ENCODE measurements around the gene SPAM1.
"Not testable (repeated sequence)": the region's sequence is repeated elsewhere in the genome, so short reads cannot be mapped to it uniquely, and the experiment has no call there.

Gene SPAM1

DNA sequence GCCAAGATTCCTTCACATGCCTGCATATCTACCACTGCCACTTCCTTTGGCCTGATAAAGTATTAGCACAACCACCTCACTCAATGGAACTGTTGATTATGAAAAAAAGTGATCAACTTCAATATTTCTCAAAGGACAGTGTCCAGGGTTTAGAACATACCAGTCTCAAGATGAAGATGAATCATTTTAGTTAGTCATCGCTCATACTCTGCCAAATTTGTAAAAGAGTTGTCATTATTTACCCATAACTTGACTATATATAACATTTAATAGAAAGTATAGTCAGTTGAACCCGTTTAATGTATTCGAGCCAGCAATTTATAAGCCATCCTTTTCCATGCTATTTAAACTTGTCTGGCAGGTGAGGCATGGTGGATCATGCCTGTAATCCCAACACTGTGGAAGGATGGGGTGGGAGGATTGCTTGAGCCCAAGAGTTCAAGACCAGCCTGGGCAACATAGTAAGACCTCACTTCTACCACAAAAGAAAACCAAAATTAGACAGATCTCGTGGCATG is 33.2 kb downstream of the SPAM1 start:
- no peak for DNase-seq

DNA sequence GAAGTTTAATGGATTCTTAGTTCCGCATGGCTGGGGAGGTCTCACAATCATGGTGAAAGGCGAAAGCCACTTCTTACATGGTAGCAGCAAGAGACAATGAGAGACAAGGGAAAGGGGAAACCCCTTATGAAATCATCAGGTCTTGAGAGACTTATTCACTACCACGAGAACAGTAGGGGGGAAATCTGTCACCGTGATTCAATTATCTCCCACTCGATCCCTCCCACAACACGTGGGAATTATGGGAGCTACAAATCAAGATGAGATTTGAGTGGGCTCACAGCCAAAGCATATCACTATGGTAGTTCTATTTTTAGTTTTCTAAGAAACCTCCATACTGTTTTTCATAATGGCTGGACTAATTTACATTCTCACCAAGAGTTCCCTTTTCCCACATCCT is 36.7 kb downstream of the SPAM1 start:
- DNase-seq: no peak

DNA sequence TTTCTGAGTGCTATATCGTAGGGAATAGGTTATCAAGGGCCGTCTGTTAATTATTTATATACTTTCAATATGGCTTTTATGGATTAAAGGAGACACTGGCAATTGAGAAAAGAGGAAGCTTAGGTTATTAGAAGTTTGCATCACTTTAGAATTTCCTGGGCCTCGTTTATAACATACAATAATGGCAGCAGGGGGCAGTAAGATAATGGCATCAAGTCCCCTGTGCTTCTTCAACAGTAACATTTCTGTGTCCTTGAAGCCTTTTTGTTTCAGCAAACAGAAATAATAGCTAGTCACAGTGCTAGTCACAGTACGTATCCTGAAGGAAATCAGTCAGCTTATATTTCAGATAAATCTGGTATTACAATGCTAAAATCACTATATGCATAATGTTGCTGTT is 41.9 kb downstream of the SPAM1 start:
- no peak for DNase-seq

DNA sequence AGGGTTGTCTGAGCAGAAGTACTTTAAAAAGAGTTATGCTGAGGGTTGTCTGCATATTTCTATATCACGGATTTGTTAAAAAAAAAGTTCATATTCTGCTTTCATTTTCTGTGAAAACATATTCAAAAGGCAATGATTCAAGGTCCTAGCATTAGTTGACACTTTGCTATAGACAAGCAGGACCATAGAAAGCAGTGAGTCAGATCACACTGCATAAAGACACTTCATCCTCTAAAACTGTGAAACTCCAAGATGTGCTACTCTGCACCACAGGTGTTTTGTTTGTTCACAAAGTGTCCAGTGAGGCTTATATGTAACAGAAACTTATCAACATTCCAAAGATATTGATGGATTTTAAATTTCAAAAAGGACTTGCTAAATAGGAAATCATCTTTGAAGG is 47.0 kb downstream of the SPAM1 start:
- DNase-seq: no peak

DNA sequence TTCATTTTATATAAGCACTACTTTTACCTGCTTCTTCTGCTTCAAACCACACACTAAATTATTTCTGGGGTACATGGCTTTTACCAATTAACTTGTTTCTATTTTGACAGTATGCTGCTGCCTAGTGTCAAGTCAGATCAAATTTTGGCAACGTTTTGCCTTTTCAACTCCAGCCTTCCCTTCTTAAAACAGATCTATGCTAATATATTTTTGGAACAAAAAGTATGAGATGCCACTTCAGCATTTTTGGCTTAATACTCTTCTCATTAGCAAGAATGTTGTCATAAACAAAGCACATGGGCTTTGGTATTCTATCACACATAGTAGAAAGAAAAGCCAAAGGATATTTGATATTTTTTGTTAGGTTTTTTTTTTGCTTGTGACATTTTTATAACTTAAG is 47.8 kb downstream of the SPAM1 start:
- no peak for DNase-seq

DNA sequence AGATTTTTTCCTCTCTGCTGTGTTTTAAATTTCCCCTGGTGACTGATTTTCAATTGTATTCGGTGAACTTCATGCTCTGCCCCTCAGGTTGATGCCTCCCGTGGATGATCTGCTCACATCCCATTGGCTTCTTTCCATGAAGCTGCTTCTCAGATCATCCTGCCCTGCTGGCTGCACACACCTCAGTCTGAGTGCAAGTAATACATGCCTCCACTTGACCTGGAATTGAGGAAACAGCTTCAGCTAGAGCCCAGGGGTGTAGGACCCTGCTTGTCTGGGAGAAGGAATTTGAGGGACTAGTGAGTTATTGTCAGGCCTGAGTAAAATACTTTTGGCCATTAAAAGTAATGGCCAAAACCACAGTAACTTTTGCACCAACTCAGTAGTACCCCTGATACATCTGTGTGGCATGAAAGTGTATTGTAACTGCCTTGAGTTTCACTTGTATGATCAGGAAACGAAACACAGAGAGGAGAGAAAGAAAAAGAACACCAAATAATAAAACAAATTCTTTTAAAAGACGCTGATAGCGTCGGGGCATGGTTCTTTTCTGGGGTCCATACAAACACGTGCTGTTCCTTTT is 49.4 kb downstream of the SPAM1 start:
- DNase-seq: no peak

DNA sequence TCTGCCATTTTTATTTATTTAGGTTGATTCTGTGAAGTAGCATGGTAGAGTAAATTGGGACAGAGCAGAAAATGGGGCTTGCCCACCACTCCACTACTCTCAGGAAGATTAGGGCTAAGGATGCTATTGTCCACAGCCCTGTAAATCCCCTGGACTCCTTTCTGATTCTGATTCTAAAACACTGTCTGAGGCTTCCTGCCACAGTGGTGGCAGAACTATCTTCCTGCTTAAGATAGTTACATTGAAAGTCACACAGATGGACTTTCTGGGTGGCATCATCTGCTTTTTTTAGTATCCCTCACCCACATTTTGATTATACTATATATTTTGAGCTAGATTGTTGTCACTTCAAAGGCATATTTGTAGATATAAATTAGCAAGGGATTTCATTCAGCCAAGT is 50.0 kb downstream of the SPAM1 start:
- no peak for DNase-seq

DNA sequence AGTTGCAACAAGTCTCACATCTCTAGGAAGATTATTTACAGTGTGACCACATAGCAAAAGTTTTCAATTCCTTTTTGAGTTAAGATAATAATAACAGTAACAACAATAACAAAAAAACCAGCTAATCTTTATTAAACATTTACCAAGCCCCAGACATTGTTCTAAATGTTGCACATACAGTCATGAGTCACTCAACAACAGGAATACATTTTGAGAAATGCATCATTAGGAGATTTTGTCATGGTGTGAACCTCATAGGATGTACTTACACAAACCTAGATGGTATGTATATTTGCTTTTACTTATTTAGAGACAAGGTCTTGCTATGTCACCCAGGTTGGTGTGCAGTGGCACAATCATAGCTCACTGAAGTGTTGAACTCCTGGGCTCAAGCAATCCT is 52.0 kb downstream of the SPAM1 start:
- no peak for DNase-seq

DNA sequence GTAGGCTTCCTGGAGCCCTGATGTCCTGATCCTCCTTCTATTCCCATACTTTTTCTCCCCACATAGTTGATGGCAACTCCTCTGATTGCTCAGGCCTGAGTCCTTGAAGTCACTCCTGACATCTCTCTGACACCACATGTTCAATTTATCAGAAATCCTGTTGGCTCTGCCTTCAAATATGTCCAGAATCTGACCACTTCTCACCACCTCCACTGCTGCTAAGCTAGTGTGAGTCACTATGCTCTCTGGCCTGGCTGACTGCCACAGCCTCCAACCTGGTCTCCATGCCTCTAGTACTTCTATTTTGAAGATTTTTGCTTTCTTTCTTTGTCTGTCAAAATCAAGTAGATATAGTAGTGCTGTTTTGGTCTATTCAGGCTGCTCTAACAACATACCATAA is 54.8 kb downstream of the SPAM1 start:
- no peak for DNase-seq

DNA sequence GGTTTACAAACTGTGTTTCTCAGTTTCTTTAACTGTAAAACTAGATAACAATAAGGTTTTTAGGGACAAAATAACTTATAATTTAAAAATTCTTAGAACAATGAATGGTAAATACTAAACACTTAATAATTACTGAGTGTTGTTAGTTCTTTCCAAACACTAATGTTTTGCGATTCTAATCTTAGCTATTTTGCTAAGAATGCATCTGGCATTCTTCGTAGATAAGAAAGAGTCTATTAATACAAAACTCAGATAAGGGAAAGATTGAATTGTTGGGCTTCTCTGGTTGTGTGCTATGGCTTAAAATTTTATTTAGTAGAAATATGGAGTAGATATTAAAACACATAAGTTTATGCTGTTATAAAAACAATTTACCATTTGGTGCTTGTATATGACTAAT is 62.4 kb downstream of the SPAM1 start:
- DNase-seq: no peak

DNA sequence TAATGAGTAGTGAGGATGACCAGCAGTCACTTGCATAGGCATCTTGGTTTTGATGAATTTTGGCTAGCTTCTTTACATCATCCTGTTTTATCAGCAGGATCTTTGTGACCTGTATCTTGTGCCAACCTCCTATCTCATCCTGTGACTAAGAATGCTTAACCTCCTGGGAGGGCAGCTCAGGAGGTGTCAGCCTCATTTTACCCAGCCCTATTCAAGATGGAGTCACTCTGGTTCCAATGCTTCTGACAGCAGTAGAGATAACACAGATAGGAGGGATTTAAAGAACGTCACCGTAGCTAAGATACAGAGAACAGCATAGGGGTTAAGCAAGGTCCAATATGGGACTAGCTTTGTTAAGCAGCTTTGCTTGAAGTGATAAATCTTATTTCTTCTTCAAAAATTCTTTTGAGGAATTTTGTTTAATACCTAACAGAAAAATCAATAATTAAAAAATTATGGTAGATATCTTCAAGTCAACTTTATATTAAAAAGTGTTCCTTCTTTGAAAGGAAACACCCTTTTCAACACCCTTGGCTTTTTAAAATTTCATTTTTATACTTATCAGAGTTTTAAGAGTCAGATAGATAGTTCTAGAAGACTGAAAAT is 68.0 kb downstream of the SPAM1 start:
- no peak for DNase-seq

DNA sequence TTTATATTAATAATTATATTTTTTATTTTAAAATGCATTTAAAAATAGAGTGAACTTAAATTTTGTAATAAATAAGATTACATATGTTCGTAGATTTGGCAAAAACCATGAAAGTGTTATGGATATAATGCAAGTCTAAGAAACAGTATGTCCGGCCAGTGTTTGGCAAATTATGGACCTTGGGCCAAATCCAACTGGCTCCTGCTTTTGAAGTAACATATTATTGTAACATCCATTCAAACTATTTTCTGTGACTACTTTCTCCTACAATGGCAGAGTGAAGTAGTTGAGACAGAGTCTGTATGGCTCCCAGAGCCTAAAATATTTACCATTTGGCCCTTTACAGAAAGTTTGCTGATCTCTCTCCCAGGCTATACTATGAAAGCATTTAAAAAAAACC is 69.0 kb downstream of the SPAM1 start:
- no peak for DNase-seq

DNA sequence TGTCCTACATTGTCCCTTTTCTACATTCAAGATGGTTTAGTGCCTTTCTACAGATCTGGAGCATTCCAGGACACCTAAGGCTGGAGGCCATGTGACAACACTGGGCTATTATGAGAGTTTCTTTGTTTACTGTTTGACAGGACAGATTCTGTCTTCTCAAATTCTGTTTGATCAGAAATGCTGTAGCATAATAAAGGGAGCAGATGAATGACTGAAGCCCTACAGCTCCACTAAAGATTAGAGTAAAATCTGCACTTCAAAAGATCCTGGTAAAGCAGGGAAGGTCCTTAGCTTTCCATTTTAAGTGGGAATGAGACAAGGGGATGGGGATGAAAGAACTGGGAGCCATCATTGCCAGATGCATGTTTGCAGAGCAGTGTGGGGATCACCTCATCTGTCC is 69.4 kb downstream of the SPAM1 start:
- DNase-seq: no peak

DNA sequence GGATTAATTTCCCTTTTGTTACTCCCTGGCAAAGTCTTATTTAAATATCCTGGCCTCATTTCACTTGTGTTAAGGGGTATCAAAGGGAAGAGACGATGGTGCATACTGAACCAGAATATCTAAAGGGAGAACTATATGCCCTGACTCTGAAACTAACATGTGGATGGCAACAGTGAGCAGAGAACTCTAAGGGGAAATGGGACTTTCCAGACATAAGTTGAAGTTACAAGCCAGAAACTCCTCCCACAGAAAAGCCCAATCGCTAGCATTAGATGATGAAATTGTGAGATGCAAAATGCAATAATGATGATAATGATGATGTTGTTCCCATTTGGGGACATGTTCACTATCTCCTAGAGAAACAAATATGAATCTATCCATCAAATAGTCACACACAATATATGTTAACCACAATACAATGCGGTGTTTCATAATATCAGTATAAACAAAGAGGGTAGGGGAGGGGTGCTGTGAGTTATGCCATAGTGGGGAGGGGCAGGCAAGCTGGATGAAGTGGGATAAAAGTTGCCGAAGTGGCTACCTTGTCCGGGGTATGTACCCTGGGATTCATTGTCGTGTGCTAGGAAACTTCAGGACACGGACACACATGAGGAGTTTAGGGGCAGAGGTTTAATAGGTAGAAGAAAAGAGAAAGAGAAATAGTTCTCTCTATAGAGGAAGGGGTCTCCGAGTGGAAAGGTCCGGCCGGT is 70.7 kb downstream of the SPAM1 start:
- no peak for DNase-seq

DNA sequence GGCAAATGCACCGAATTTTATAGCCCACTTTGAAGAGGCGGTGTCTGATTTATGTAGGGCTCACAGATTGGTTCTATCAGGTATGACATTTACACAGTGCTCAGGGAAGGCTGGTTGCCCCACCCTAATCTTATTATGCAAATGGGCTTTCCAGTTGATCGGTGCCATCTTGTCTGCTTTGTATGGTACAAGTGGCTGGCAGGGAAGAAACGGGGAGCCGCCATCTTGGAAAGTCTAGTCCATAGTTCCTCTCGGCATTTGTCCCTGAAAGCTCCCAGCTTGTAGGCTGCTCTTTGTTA is 71.2 kb downstream of the SPAM1 start:
- DNase-seq: no peak

DNA sequence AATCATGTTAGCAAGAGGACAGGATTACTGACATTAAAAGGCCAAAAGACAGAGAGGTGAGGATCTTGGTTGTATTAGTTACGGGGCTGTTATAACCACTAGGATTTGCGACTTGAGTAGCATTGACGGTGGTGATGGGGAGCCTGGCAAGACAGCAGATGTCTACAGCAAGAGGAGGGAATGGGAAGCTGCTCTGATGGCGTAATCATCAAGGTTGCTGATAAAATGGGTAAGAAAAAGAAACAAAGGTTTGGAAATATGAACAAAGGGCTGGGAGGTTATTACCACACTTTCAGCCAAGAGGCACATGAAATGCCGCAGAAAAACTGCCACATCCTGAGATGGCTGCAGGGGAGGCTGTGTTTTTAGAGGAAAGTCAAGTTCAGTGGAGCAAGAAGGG is 73.9 kb downstream of the SPAM1 start:
- DNase-seq: no peak

DNA sequence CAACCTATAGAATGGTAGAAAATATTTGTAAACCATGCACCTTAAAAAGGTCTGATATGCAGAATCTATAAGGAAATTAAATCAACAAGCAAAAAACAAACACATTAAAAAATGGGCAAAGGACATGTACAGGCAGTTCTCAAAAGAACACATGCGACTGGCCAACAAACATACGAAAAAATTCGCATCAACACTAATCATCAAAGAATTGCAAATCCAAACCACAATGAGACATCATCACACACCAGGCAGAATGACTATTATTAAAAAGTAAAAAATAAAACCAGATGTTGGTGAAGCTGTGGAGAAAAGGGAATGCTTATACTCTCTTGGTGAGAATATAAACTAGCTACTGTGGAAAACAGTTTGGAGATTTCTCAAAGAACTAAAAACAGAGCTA is 74.7 kb downstream of the SPAM1 start:
- DNase-seq: no peak

DNA sequence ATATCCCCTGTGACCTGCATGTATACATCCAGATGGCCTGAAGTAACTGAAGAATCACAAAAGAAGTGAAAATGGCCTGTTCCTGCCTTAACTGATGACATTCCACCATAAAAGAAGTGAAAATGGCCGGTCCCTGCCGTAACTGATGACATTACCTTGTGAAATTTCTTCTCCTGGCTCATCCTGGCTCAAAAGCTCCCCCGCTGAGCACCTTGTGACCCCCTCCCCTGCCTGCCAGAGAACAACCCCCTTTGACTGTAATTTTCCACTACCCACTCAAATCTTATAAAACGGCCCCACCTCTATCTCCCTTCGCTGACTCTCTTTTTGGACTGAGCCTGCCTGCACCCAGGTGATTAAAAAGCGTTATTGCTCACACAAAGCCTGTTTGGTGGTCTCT is 83.3 kb downstream of the SPAM1 start:
- not testable (repeated sequence) for DNase-seq

DNA sequence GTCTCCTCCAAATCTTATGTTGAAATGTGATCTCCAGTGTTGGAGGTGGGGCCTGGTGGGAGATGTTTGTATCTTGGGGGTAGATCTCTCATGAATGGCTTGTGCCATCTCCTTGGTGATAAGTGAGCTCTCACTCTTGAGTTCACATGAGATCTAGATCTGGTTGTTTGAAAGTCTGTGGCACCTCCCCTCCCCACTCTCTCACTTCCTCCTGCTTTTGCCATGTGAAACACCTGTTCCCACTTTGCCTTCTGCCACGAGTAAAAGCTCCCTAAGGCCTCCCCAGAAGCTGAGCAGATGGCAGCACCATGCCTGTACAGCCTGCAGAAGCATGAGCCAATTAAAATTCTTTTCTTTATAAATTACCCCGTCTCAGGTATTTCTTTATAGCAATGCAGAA is 84.3 kb downstream of the SPAM1 start:
- DNase-seq: no peak

All from right forelimb (tissue), 1 donor.